Stimulated activated CD8-positive, alpha-beta memory T cell treated with anti-CD3 and anti-CD28 coated beads, Interleukin-4, amount 100 ng/mL, for 24 hours (primary cell): Measurements from ENCODE around the gene APOBEC3G.

ENCODE experiments used
- DNase-seq: peaks from one replicate; pipeline ENCODE4 v3.0.0-alpha.2; 2020; ENCODE audit warnings: low read depth

Gene APOBEC3G

DNA sequence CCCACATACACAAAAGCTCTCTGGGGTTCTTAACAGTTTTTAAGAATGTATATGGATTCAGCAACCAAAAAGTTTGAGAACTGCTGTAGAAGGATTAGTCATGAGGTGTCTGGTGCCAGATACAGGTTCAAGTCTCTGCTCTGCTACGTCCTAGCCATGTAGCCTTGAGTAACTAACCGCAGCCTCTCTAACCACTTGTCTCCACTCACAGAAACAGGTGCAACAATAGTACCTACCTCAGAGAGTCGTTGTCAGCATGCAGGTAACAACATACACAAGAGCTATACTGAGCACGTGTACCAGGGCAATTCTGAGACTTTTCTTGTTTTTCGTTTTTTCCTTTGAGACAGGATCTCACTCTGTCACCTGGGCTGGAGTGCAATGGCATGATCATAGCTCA is 48.5 kb downstream of the APOBEC3G start:
- DNase-seq, result no peak

DNA sequence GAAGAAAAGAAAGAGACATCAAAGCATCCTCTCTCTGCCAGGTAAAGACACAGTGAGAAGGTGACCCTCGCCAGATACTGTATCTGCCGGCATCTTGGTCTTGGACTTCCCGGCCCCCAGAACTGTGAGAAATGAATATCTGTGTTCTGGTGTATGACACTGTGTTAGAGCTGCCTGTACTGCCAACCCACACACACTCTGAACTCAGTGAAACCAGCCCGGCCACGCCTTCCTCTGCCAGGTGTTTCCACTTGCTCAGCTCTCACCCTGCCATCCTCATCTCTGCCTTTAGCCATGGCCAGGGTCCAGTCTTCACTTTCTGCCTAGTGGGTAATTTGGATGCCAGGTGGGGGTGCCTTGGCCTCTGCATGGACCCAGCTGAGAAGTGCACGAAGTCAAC is 51.4 kb downstream of the APOBEC3G start:
- no peak for DNase-seq

DNA sequence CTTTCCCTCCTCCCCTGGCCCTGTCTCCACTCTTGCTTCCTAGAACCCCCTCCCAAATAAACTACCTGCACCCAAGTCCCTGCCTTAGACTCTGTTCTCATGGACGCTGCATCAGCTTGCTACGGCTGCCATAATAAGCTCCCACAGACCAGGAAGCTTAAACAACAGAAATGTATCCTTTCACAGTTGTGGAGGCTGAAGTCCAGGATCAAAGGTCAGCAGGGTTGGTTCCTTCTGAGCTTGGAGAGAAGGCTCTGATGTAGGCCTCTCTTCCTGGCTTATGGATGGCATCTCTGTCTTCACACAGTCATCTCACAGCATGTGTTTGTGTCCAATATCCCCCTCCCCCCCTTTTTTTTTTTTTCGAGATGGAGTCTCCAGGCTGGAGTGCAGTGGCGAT is 52.0 kb downstream of the APOBEC3G start:
- no peak for DNase-seq

DNA sequence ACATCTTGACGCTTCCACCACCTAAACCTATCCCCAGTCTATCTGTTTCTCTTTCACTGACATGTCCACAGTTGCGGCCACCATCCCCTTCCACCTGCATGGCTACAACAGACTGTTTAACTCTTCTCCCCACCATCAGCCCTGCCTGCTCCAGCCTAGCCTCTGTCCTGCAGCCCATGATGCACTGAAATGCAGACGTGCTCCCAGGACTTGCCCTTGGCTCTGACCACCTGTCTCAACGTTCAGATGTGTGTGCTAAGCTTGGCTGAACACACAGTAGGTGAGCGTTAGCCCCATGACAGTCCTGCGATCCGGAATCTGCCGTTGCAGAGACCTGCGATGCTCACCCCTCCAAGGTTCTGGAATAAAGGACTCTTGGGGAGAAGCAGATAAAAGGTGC is 52.7 kb downstream of the APOBEC3G start:
- DNase-seq, result no peak

DNA sequence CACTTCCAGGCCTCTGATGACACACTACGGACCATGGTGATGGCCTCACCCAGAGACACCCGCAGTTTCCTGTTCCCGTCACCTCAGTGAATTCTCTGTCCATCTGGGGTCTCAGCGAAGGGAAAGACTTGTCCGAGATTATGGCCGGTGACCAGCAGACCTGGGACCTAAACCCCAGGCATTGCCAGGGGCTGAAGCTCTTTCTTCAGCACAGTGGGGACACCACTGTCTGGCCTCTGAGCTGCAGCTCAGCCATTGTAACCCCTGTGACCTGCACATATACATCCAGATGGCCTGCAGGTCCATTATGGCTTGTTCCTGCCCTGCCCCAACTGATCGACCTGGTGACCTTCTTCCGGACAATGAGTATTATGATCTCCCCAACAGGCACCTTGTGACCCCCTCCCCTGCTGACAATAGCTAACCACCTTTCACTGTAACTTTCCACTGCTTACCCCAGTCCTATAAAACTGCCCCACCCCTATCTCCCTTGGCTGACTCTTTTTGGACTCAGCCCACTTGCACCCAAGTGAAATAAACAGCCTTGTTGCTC is 53.2 kb downstream of the APOBEC3G start:
- DNase-seq, result no peak

DNA sequence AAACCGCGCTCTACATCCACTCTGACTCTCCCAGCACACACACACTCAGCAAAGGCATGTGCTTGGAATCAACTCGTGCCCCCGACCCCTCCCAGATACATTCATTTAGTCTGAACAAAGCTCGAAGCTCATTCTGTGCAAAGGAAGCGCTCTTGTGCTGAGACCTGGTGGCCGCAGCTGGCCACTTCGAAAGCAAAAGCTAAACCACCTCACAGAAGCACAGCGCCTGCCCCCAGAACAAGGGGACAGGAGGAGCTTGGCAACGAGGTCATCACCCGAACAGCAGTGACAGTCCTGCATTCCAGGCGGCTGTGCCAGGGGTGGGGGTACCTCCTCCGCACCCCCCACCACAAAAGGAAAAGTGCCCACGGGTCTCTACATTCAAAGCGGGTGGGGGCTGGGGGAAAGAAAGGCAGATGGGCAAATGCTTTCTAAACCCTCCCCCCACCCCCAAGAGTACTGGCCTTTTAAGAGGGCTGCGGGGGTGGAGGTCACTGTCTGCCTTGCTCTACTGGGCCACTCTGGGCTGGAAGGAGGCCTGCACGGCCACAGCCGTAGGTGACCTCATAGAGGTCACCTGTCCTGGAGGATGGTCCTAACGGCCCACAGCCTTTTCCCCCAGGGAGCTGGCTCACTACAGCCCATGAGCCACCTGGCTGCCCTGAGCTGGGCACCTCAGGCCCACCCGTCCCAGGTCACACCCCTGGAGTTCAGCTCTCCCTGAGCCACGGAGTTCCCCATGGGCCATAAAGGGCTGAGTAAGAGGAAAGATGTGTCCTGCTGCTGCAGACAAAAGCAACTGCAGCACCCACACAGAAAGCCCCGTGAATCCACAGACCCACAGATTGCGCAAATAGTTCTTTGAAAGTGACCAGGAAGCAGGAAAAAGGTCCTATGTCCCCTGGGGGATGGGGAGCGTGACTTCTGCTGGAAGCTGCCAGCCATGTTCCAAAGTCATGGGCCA is 54.1 kb downstream of the APOBEC3G start:
- no peak for DNase-seq

DNA sequence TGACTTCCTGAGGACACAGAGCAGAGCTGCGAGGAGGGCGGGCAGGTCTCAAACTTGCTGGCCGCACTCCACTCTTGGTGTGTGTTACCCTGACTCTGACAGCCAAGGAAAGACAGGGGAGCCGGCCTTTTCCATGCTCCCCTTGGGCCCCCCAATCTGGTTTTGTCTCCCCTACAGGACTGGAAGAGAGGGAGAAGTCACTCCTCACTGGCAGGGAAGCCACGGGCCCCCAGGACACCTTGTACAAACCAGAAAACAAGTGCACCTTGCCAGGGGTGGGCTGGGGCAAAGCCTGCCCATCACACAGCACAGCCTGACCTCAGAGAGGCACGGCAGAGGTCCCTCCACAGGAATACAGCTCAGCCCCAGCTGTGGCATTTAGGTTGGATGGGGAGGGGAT is 55.2 kb downstream of the APOBEC3G start:
- DNase-seq, result no peak

DNA sequence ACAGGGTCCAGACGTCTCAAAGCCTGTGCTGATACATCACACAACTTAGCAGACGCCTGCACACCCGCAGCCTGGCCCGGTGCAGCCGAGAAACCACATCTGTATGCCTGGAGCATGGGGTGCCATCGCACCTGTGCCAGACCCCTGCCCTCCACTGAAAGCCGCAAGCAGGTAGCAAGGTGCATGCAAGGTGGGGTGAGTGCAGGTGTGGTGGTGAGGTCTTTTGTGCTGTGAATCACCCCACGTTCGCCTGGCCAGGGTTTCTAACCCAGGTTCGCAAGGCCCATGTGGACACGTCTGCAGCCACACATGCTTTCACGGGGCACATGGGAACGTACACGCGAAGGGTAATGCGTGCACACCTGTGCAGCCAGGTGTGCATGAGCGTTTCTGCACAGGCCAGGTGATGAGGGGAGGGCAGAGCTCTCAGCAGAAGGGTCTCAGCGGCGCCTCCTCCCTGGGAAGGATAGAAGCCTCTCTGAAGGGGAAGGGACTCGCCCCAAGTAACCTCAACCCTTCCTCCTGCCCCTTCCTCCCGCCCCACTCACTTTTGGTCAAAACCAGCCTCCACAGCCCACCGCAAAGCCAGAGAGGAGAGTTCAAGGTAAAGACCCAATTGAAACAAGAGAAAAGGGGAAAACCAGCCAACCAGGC is 55.9 kb downstream of the APOBEC3G start:
- DNase-seq, result no peak

DNA sequence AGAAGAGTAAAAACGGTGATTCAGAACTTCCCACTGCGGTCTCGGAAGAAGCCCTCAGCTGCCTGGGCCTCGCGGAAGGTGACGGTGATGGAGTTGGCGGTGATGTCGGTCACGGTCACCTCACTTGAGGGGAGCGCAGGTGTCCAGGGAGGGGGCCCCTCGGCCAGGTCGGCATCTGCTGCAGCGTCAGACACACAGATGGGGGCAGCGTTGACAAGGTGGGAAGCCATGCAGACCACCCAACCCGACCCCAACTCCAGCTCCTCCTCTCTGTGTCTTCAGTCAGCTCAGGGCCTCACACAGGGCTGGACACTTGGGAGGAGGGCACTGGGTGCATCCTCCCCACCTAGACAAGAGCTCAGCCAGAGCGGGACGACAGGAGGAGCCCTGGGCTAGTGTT is 56.8 kb downstream of the APOBEC3G start:
- DNase-seq, result no peak

DNA sequence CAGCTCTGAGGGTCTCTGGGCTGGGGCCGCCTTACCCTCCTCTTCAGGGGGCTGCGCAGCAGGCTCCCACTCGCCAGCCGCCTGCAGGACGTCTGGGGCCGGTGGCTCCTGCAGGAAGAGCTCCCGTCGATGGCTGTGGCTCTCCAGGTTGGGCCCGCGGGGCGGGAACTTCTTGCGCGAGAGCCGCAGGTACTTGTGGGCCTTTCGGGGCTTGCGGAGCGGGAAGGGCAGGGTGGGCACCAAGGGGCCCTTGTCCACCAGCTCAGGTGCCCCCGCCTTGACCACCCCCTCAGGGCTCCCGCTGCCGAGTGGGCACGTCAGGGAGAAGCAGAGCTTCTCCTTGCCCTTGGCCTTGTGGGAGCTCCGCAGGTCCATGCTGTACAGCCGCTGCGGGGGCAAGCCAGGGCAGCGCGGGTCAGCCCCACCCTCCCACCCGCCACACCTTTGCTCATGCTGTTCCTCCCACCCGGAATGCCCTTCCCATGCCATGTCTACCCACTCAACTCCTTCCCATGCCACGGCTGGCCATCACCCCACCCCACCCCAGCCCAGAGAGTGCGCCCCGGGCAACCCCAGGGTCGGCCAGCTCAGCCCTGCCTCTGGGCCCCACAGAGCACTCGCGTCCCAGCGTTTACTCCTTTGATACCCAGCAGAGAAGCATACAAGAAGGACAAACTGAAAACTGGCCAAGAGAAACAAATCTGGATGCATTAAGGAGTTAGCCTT is 57.5 kb downstream of the APOBEC3G start:
- DNase-seq, result no peak

DNA sequence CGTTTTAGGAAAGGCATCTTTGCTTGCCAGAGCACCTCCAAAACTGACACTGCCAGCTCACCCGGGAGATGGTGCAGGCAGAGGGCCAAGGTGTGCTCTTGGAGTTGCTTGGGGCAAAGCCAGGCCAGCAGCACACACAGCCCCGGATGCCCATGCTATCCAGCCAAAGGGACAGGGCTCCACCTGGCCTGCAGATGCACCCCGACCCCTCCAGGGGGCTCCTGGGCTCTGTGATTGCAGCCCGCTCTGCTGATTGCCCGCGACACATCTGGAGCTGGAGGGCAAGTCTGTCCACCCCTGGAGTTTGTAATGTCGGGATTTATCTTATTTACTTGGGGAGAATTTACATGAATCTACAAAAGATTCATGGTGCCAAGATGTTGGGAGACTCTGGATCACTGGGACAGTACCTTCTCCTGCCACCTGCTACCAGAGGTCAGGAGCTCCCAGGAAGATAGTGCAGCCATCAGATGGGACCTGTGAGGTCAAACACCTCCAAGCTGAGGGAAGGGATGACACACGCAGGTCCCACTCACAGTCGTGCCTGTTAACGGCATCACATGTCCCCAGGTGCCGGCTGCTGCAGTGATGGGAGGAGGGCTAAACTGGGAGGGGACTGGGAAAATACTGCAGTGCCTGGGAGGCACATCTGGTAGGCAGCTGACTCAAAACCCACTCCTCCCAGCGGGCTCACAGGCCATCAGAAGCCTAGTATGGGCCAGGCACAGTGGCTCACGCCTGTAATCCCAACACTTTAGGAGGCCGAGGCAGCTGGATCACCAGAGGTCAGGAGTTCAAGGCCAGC is 58.2 kb downstream of the APOBEC3G start:
- DNase-seq, result no peak

DNA sequence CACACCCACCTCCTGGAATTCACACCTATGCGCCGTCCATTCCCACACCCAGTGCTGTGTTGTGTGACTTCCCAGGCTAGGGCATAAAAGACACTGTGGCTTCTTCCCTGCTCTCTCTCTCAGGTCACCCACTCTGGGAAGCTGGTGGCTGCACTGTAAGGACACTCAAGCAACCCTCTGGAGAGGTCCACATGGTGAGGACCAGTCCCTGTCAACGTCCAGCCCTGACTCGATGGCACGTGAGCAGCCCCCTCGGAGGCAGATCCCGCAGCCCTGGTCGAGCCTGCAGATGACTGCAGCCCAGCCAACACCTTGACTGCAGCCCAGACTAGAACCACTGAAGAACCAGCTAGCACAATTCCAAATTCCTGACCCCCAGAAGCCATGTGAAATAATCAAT is 59.2 kb downstream of the APOBEC3G start:
- DNase-seq, result no peak
